Gastroesophageal sphincter (tissue), 4 donors: ENCODE data around the gene TRAM2. TPM values are rescaled to one million over a fixed set of nuclear protein-coding genes. Genes with fewer than 3 reads are reported as not detected.

Source experiments
- ATAC-seq: fragments of 150-250 bp; one replicate; pipeline ENCODE4 v1.9.1; 2016; ENCODE audit warnings: mild to moderate bottlenecking, moderate library complexity
- H3K27ac ChIP-seq, 4 donors: fragments of 200-600 bp; sonication (generic) in 3 of 4; 1 replicate in 3 of 4; 2 replicates in 1 of 4; pipeline ENCODE4 v1.5.1; 2016 to 2019
- H3K27me3 ChIP-seq: fragments of 200-600 bp; sonication (generic); one replicate; pipeline ENCODE4 v1.5.1; 2019
- H3K36me3 ChIP-seq, 2 donors: fragments of 200-600 bp; sonication (generic); one replicate each; pipeline ENCODE4 v1.5.1; 2019; ENCODE audit warnings: control low read depth in 1 of 2
- H3K4me1 ChIP-seq, 3 donors: fragments of 200-600 bp; sonication (generic); 1 replicate in 2 of 3; 2 replicates in 1 of 3; pipeline ENCODE4 v1.5.1; 2016 to 2019; ENCODE audit warnings: control low read depth in 2 of 3
- H3K4me3 ChIP-seq, 2 donors: fragments of 200-600 bp; sonication (generic); one replicate each; pipeline ENCODE4 v1.5.1; 2019; ENCODE audit warnings: mild to moderate bottlenecking in 1 of 2, moderate library complexity in 1 of 2
- H3K9me3 ChIP-seq, 3 donors: fragments of 200-600 bp; sonication (generic); one replicate each; pipeline ENCODE4 v1.5.1; 2017 to 2019; ENCODE audit warnings: control low read depth in 2 of 3
- EP300 ChIP-seq: sonication (generic); formaldehyde crosslinking; IDR thresholded peaks from one replicate; pipeline ENCODE4 v1.6.1; 2017; ENCODE audit warnings: antibody characterized with exemption, mild to moderate bottlenecking
- POLR2A ChIP-seq, 2 donors: fragments of 450-650 bp; IDR thresholded peaks; one replicate each; pipeline ENCODE4 v1.6.1; 2017; ENCODE audit warnings: antibody characterized with exemption in 2 of 2, mild to moderate bottlenecking in 2 of 2, moderate library complexity in 1 of 2
- POLR2AphosphoS5 ChIP-seq: sonication (generic); formaldehyde crosslinking; IDR thresholded peaks from one replicate; pipeline ENCODE4 v1.6.1; 2017; ENCODE audit warnings: antibody characterized with exemption
- WGBS, 2 donors: methylation state at CpG; one replicate each; pipeline ENCODE4 v1.1.5; 2018; ENCODE audit warnings: low coverage in 1 of 2; 5-methylcytosine and 5-hydroxymethylcytosine counted together
- total RNA-seq, 4 donors: library from RNA; depleted of rRNA; stranded (reverse); fragments of >200 nt; gene quantifications; one replicate each; pipeline ENCODE4 v1.1.0, GENCODE V29; 2016
- TF ChIP-seq, protein P1 (sequence below), 4 experiments: fragments of 200-600 bp in 2 of 4; fragments of 450-650 bp in 2 of 4; sonication (generic) in 1 of 4; IDR thresholded peaks; one replicate each; pipeline ENCODE4 v1.5.1; 2017 to 2019; ENCODE audit warnings: antibody characterized with exemption in 4 of 4, mild to moderate bottlenecking in 2 of 4, moderate library complexity in 2 of 4

The TRAM2 gene
- total RNA-seq, 4 donors from 2014 or later: 16.7 to 34.2 (median 25.0) TPM

DNA sequence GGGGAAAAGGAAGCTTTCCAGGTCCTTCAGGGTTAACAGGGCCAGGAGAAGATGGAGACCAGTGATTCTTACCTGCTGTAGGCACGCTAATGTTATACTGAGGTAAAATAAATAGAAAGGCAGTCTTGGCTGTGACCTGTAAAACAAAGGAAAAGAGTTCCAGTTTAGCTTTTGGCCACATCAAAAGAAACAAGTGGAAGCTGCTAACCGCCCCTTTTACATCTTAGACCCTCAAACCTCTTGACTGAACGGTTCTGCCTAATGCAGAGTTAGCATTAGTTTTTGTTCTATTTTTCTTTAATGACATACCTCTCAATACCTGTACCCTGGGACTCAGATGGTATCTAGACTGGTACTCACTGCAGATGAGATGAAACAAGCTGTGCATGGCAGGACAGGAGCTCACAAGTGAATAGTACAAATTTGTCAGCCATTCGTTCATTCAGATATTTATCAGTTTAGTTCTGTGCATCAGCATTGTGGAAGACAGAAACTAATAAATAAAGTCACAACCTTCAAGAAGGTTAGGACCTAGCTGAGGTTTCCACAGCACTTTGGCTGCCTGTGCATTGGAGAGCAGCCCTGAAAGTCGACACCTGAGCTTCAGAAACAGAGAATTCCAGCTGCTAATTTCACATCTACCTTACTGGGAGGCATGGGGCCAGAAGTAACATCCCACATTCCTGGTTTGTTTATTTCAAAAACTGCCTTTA lies 41.0 kb downstream of the TRAM2 start:
- no peak overlapping the region for H3K27ac ChIP-seq
- H3K4me1 ChIP-seq: peaks cover 5 to 55% (median 38%) of the 10 kb centered on the region in 3 donors

DNA sequence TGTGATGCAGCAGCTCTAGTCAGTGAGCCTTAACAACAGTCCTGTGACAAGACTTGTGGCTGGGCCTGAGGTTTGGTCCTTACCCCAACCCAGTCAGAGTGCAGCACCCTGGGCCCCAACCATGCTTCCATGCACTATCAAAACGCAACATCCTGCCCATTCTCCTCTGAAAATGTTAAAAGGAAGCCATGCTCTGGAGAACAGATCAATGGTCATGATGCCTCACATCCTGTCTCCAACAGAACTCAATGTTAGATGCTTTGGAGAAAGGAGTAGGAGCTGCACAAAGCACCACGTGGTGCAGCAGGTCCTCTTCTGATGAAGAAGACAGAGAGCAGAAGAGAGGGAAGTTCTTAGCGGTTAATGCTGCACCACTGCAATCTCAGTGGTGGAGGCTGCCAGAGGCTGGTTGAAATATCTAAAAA lies 41.9 kb downstream of the TRAM2 start:
- Histone ChIP-seq H3K4me1 (peaks cover 0 to 46% (median 29%) of the 10 kb centered on the region in 3 donors), H3K36me3 (peaks cover 0 to 32% of the 10 kb centered on the region in 2 donors), H3K27me3 (no peaks in the 10 kb centered on the region), H3K9me3 (no peaks in the 10 kb centered on the region), H3K4me3 (no peak overlapping the region), H3K27ac (no peak overlapping the region)
- no peak for TF ChIP-seq POLR2AphosphoS5
- no peak for TF ChIP-seq POLR2A (IDR thresholded peaks at IDR 0.05)
- TF ChIP-seq, protein P1, sequence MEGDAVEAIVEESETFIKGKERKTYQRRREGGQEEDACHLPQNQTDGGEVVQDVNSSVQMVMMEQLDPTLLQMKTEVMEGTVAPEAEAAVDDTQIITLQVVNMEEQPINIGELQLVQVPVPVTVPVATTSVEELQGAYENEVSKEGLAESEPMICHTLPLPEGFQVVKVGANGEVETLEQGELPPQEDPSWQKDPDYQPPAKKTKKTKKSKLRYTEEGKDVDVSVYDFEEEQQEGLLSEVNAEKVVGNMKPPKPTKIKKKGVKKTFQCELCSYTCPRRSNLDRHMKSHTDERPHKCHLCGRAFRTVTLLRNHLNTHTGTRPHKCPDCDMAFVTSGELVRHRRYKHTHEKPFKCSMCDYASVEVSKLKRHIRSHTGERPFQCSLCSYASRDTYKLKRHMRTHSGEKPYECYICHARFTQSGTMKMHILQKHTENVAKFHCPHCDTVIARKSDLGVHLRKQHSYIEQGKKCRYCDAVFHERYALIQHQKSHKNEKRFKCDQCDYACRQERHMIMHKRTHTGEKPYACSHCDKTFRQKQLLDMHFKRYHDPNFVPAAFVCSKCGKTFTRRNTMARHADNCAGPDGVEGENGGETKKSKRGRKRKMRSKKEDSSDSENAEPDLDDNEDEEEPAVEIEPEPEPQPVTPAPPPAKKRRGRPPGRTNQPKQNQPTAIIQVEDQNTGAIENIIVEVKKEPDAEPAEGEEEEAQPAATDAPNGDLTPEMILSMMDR (IDR thresholded peaks at IDR 0.05): no peak
- no peak for TF ChIP-seq EP300
- 80 to 86% methylated on average over 1 to 3 of the region's 3 CpGs for WGBS, 2 donors
- no peak for ATAC-seq

More for the DNA sequence above, 41.0 kb downstream of the TRAM2 start:
- TF ChIP-seq, protein P1 (IDR thresholded peaks at IDR 0.05): no peak
- no peak for TF ChIP-seq POLR2A (IDR thresholded peaks at IDR 0.05)
- no peak for TF ChIP-seq EP300
- TF ChIP-seq POLR2AphosphoS5: no peak
- WGBS, 2 donors: 76 to 79% methylated on average over 3 to 4 of the region's 5 CpGs
- no peaks in the 10 kb centered on the region for H3K9me3 ChIP-seq
- peaks cover 0 to 26% of the 10 kb centered on the region in 2 donors for H3K36me3 ChIP-seq
- ATAC-seq: no peak
- H3K27me3 ChIP-seq: no peaks in the 10 kb centered on the region
- H3K4me3 ChIP-seq: no peak overlapping the region

DNA sequence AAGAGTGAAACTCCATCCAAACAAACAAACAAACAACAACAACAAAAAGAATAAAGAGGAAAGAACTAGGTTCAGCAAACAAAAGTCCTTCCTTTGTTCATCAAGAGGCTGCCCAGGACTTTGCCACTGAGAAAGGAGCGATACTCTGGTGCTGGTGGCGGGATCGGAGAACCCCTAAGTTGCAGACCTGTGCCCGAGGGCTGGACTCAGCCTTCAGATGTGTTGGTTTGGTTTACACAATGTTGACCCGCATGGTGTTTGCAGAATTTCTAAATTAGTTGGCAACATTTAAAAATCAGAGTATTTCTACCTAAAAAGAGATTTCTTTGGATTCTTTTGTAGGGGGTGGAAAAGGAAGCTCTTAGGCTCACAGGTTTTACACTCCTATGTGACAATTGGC lies 42.5 kb downstream of the TRAM2 start:
- Histone ChIP-seq H3K9me3 (no peaks in the 10 kb centered on the region), H3K4me3 (no peak overlapping the region), H3K27me3 (no peaks in the 10 kb centered on the region), H3K36me3 (peaks cover 0 to 32% of the 10 kb centered on the region in 2 donors), H3K27ac (no peak overlapping the region), H3K4me1 (peaks cover 0 to 40% (median 23%) of the 10 kb centered on the region in 3 donors)
- WGBS, 2 donors: 98 to 100% methylated on average over 5 of the region's 5 CpGs
- ATAC-seq: no peak
- no peak for TF ChIP-seq POLR2AphosphoS5
- no peak for TF ChIP-seq EP300
- no peak for TF ChIP-seq POLR2A (IDR thresholded peaks at IDR 0.05)
- TF ChIP-seq, protein P1 (IDR thresholded peaks at IDR 0.05): no peak

DNA sequence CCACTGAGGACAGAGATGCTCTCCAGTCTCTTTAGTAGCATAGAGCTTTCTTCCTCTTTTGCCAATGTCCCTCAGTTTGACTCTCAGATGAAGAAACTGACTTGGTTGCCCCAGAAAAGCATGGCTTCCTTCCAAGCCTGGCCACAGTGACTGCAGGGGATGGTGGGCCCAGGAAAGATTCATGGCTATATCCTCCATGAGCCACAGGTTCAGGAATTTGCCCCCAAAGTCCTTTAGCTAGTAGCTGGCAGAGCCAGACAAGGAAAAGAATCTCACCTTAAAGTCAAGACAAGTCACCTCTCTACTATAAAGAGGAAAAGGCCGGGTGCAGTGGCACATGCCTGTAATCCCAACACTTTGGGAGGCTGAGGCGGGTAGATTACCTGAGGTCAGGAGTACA lies 43.4 kb downstream of the TRAM2 start:
- TF ChIP-seq EP300 (no peak), POLR2AphosphoS5 (no peak), POLR2A (IDR thresholded peaks at IDR 0.05) (no peak)
- TF ChIP-seq, protein P1 (IDR thresholded peaks at IDR 0.05): no peak
- Histone ChIP-seq H3K27ac (no peak overlapping the region), H3K4me3 (no peak overlapping the region), H3K27me3 (no peaks in the 10 kb centered on the region), H3K36me3 (peaks cover 0 to 32% of the 10 kb centered on the region in 2 donors), H3K9me3 (no peaks in the 10 kb centered on the region), H3K4me1 (peaks cover 0 to 31% (median 20%) of the 10 kb centered on the region in 3 donors)
- WGBS, 2 donors: 90% methylated on average over 2 of the region's 2 CpGs; no CpG with 5 or more reads in 1 of the 2 donors
- ATAC-seq: no peak

DNA sequence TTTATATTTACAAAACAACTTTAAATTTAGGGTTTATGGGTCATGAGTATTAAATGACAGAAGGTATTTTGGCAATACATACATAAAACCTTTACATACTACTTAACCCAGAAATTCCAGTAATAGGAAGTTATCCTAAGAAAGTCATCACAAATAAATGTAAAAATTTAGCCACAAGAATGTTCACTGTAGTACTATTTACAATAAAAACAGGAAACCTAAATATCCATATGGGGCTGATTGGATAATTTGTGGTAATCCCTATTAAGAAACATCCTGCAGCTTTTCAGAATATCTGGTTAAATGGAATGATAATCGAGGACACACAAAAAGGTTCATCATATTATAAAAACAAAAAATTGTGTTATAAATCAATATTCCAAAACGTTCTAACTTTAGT lies 44.4 kb downstream of the TRAM2 start:
- H3K9me3 ChIP-seq: no peaks in the 10 kb centered on the region
- peaks cover 0 to 32% of the 10 kb centered on the region in 2 donors for H3K36me3 ChIP-seq
- TF ChIP-seq POLR2A (IDR thresholded peaks at IDR 0.05) (no peak), EP300 (no peak), POLR2AphosphoS5 (no peak)
- TF ChIP-seq, protein P1 (IDR thresholded peaks at IDR 0.05): no peak
- WGBS, 2 donors: 86 to 91% methylated on average over 2 of the region's 2 CpGs
- peaks cover 0 to 21% (median 10%) of the 10 kb centered on the region in 3 donors for H3K4me1 ChIP-seq
- H3K27ac ChIP-seq: no peak overlapping the region
- H3K4me3 ChIP-seq: no peak overlapping the region
- no peak for ATAC-seq
- no peaks in the 10 kb centered on the region for H3K27me3 ChIP-seq
